ENCODE measurements around the gene GAB2. TPM values are rescaled to one million over a fixed set of nuclear protein-coding genes. Genes with fewer than 3 reads are reported as not detected.

GAB2 gene
- total and polyA plus RNA-seq, 2 of the 4 experiments (the other 2 are of a cell fraction): 3.3 to 5.9 TPM

DNA sequence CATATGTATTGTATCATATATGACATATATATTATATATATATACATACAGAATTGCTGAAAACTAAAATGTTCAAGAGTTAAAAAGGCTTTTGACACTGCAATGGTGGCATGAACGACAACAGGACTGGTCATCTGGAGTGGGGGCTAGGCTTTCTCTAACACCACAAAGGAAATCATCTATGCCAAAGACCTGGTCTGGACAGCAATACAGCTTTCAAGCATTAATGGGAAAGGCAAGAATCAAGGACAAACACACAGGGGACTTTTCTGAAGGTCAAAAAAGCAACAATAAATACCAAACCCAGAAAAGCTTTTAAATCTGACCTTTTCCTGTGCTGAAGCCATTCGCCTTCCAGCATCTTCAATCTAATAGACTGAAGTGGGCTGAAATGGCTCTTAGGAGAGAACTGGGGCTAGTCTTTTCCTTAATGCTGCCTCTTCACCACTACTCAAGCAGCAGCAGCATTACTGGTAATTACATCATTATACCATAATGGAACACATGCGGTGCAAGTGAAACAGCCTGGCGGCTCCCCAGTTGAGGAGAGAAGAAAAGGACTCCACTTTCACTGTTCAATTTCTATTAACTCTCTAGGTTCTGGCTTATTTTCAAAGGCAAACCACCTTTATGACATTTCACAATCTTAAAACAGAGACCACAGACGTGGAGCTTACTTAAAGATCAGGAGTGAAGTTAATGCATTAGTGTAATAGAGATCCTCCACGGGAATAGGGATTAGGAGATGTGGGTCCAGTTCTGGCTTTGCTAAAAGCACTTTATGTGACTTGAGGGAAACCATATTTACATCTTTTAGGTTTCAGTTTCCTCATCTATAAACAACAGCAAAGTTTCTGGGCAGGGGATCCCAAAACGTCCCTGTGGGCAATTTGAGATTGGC, 63.0 kb downstream of the GAB2 start (continued):
- TF ChIP-seq MXI1 (IDR thresholded peaks at IDR 0.05; ENCODE audit: borderline replicate concordance, low read depth, low read length): no peak

- Histone ChIP-seq H3K4me1 (ENCODE audit: control insufficient read depth, insufficient read depth, low read length) (peaks cover 8% of the 10 kb centered on the region), H3K56ac (ENCODE audit: extremely low read depth, insufficient read depth, low read length) (no peak overlapping the region), H2AK9ac (replicated peaks; ENCODE audit: low read depth, low read length, poor library complexity) (no peak overlapping the region), H2BK5ac (ENCODE audit: low read depth, low read length, poor library complexity, severe bottlenecking) (no peak overlapping the region), H4K91ac (ENCODE audit: insufficient read depth, low read depth, low read length) (no peak overlapping the region), H2BK120ac (ENCODE audit: low read depth, low read length) (no peak overlapping the region), H2BK15ac (ENCODE audit: low read depth, low read length) (no peak overlapping the region), H3K9ac (ENCODE audit: low read depth, low read length) (no peak overlapping the region), H3K4me2 (ENCODE audit: low read depth, low read length) (no peak overlapping the region), H3K36me3 (ENCODE audit: control insufficient read depth, insufficient read depth, low read length) (no peaks in the 10 kb centered on the region), H3K79me1 (ENCODE audit: low read depth in 1 of 2, low read length in 2 of 2) (peaks cover 30 to 41% of the 10 kb centered on the region in 2 experiments), H3K9me1 (ENCODE audit: insufficient read depth, low read length) (no peaks in the 10 kb centered on the region), H4K5ac (ENCODE audit: low read depth, low read length) (no peak overlapping the region), H3K27ac (ENCODE audit: insufficient read depth, low read length) (no peak overlapping the region), H4K8ac (ENCODE audit: low read depth in 2 of 2, low read length in 2 of 2) (no peak overlapping the region), H2AFZ (replicated peaks; ENCODE audit: low read length, poor library complexity) (no peak overlapping the region), H3K9me3 (ENCODE audit: control insufficient read depth, insufficient read depth, low read length) (no peaks in the 10 kb centered on the region), H3K18ac (ENCODE audit: low read depth, low read length) (no peak overlapping the region), H3K27me3 (ENCODE audit: control insufficient read depth, insufficient read depth, low read length) (no peaks in the 10 kb centered on the region), H2AK5ac (ENCODE audit: low read depth, low read length) (no peak overlapping the region), H3K23ac (ENCODE audit: low read depth, low read length) (no peak overlapping the region), H3K4ac (ENCODE audit: low read depth, low read length) (no peak overlapping the region), H3K4me3 (ENCODE audit: insufficient read depth, low read depth, low read length) (no peak overlapping the region), H3K14ac (replicated peaks; ENCODE audit: low read depth, low read length) (no peak overlapping the region), H2BK20ac (ENCODE audit: low read depth, low read length) (no peak overlapping the region), H4K20me1 (ENCODE audit: insufficient read depth, low read length) (no peaks in the 10 kb centered on the region)
- ATAC-seq (ENCODE audit: low read depth): no peak
- BruUV-seq (replicated peaks): no TSS peak
- ChIA-PET CTCF (interaction anchor here (0.7 kb wide), 1 partner anchor 75 kb away, joined by 3 read pairs; no protein-coding TSS in a partner anchor), POLR2A (ENCODE audit: unreplicated experiment) (no interaction called here)
- no peak for DNase-seq
- intact Hi-C loops (cut with micrococcal nuclease): loop anchor here (1.0 kb wide), 1 partner anchor 7 kb away; no protein-coding TSS in a partner anchor
- dilution Hi-C loops (cut with HindIII; ENCODE audit: low sequenced_read_pairs, unreplicated experiment): no loop called here
- in situ Hi-C loops (cut with MboI; ENCODE audit: low sequenced_read_pairs): no loop called here
- WGBS, 2 experiments (ENCODE audit: extremely low coverage in 2 of 2, insufficient read length in 1 of 2): 80% methylated on average over 1 of the region's 14 CpGs; no CpG with 5 or more reads in 1 of the 2 experiments
- no peak for TF ChIP-seq CHD1 (IDR thresholded peaks at IDR 0.05; ENCODE audit: low read depth, low read length)
- TF ChIP-seq, protein P1, sequence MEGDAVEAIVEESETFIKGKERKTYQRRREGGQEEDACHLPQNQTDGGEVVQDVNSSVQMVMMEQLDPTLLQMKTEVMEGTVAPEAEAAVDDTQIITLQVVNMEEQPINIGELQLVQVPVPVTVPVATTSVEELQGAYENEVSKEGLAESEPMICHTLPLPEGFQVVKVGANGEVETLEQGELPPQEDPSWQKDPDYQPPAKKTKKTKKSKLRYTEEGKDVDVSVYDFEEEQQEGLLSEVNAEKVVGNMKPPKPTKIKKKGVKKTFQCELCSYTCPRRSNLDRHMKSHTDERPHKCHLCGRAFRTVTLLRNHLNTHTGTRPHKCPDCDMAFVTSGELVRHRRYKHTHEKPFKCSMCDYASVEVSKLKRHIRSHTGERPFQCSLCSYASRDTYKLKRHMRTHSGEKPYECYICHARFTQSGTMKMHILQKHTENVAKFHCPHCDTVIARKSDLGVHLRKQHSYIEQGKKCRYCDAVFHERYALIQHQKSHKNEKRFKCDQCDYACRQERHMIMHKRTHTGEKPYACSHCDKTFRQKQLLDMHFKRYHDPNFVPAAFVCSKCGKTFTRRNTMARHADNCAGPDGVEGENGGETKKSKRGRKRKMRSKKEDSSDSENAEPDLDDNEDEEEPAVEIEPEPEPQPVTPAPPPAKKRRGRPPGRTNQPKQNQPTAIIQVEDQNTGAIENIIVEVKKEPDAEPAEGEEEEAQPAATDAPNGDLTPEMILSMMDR (conservative IDR thresholded peaks at IDR 0.05; ENCODE audit: low read depth, low read length): no peak
- TF ChIP-seq MXI1 (IDR thresholded peaks at IDR 0.05; ENCODE audit: borderline replicate concordance, low read depth, low read length): no peak
- no peak for TF ChIP-seq CEBPB (IDR thresholded peaks at IDR 0.05; ENCODE audit: low read depth, low read length)
- TF ChIP-seq BHLHE40 (IDR thresholded peaks at IDR 0.05; ENCODE audit: low read depth, low read length): no peak
- no peak for TF ChIP-seq POLR2A (IDR thresholded peaks at IDR 0.05; ENCODE audit: low read depth, low read length)
- TF ChIP-seq MAZ (IDR thresholded peaks at IDR 0.05; ENCODE audit: borderline replicate concordance, low read depth, low read length): no peak
- no peak for TF ChIP-seq ELK1 (IDR thresholded peaks at IDR 0.05; ENCODE audit: borderline replicate concordance, low read depth, low read length)
- TF ChIP-seq SMC3 (IDR thresholded peaks at IDR 0.05; ENCODE audit: low read depth, low read length): no peak
- TF ChIP-seq RFX5 (IDR thresholded peaks at IDR 0.05; ENCODE audit: low read depth, low read length): no peak
- no peak for TF ChIP-seq NFE2L2 (IDR thresholded peaks at IDR 0.05; ENCODE audit: low read depth, low read length)
These were observed 65.4 kb downstream of the GAB2 start for GRCh38 chr11:78351979-78352841.

All from IMR-90 (cell line).